GM19035 (cell line): ENCODE results near the gene DPP10.

Source experiments
- ATAC-seq: cut with Tn5 transposase; IDR thresholded peaks from one replicate; pipeline ENCODE4 v1.9.1; 2021; ENCODE audit not compliant: unreplicated experiment

DPP10 gene

GRCh38 chr2:115634578-115634977 lies 1192.1 kb downstream of the DPP10 start:
- ATAC-seq, result no peak

DNA sequence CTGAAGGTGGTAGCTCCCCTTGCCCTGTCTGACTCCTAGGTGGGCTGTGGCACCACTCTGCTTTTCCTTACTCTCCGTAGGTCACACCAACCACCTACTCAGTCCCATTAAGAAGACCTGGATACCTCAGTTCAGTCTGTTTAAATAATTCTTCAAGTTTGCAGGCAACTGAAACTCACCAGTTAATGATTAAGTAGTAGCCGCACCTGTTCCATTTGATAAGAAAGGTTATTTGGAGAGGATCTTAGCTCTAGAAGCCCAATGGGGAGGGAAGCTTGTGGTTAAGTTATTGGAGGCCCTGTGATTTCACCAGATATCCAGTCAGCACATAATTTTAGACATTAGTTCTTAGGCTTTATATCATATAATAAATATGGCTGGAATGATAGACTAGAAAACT lies 1193.0 kb downstream of the DPP10 start:
- no peak for ATAC-seq

DNA sequence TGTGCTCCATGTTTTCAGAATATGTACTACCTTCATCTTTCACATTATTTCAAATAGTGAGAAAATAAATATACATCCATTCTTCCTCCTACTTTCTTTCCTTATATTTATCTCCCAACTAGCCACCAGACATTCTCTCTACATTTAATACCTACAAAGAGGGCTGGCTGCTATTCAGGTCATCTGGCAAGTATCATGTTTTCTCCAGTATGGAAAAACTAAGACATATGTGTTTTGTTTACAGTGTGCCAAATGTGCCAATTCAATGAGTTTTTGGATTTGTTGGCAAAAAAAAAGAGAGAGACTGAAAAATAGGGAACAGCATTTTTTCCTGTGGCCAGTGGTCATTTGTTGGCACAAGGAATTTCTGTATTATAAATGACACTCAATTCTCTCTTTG lies 1207.3 kb downstream of the DPP10 start:
- no peak for ATAC-seq

DNA sequence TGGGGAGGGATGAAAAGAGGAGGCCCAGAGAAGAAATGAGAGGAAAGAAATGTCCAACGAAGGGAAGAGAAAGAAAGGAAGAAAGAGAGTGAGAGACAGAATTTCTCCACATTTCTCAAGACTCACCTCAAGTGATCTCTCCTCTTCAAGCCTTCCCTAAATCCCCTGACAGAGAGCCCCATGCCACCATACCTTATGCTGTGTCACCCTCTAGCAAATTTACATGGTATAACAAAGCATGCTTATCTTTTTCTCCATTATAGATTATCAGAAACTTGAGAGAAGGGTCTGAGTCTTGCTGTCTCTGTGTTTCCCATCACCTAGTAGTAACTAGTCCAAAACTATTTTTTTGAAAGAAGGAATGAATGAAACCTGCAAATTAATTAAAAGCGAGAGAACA lies 1208.4 kb downstream of the DPP10 start:
- no peak for ATAC-seq

DNA sequence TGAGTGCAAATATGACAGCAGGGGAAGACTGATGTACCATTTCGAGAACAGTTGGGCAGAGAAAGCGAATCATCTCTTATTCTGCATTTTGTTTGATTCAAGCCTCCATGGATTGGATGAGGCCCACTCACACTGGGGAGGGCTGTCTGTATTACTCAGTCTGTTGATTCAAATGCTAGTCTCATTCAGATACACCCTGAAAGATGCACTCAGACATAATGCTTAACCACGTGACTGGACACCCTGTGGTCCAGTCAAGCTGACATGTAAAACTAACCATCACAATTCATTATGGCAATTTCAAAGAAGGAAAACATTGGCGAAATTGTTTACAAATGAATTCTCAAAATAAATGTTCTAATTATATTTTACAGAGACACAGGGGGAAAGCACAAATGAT lies 1210.2 kb downstream of the DPP10 start:
- ATAC-seq, result no peak

DNA sequence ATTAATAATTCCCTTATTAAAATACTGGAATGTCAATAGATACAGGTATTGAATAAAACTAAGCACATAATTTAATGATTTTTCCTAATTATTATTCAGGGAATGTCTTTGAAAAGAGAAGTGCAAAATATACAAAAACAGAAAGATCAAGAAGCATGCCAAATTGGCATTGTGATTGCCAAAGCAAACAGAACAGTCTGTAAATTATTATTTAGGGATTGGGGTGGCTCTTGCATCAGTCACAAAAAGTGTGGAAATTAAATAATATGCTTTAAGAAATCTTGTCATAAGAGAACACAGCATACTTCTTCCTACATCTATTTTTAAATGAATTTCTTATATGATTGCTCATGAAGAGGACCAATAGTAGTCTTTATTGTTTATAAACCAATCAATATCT lies 1211.9 kb downstream of the DPP10 start:
- no peak for ATAC-seq

DNA sequence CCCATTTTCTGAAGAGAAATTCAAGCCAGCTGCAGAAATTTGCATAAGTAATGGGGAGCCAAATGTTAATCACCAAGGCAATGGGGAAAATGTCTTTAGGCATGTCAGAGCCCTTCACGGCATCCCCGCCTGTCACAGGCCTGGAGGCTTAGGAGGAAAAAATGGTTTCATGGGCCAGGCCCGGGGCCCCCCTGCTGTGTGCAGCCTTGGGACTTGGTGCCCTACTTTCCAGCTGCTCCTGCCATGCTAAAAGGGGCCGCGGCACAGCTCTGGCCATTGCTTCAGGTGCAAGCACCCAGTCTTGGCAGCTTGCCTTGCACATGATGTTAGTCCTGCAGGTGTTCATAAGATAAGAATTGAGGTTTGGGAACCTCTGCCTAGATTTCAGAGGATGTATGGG lies 1235.7 kb downstream of the DPP10 start:
- ATAC-seq, result no peak

DNA sequence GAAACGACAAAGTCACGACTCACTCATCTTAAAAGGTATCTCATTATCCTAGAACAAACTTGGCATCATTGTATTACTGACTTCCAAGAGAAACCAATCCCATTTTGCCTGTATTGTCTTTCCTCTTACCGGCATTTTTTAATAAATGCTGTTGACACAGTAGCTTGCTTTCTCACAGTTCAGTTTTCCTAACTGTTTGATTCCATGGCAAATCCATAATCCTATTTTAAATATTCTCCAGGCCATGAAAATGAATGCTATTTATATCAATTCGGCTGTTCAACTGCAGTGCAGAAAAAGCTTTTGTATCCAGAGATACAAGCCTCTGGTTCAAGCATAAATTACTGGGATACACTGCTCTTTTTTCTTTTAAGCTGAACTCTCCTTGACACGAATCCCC lies 1241.9 kb downstream of the DPP10 start:
- no peak for ATAC-seq

- no peak for ATAC-seq
Observed at GRCh38 chr2:115691409-115691808, 1249.0 kb downstream of the DPP10 start.

DNA sequence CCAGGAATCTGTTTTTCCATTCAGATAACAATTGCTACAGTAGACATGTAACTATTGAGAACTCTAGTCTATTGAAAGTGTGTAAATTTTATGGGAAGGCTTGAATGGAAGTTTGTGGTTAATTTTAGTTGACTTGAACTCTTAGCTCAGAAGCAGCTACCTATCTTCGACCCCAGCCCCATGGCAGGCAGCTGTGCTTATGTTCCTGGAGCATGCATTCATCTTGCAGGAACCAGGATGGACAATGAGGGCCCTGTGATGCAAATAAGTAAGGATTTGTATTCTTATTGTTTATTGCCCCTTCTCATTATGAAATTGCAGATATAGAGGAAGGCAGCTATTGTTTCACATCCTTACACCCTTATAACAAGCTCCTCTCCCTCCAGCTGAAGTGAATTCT lies 1252.2 kb downstream of the DPP10 start:
- no peak for ATAC-seq

DNA sequence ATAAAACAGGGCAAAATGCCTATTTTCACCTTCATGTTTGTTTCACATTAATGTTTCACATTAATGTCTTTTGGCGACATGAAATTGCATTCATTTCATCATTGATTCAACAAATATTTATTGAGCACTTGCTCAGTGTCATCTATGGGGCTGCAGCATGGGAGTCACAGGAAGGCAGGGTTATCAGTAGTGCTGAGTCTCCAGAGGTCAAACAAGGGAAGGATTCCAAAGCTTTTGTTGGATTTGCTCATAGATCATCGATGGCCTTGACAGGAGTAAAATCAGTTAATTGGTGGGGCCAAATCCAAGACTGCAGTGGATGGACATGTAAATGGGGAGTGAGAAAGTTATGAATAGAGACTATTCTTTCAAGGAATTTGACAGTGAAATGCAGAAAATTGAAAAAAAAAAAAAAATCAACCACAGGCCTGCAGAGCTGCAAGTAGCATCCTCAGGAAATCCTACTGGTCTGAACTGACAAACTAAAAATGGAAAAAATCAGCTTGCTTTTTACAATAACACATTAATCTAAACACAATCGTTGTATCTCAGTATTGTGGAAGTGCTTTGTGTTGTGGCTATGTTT lies 1290.8 kb downstream of the DPP10 start:
- no peak for ATAC-seq

GRCh38 chr2:115738111-115738510 lies 1295.7 kb downstream of the DPP10 start:
- ATAC-seq, result no peak

DNA sequence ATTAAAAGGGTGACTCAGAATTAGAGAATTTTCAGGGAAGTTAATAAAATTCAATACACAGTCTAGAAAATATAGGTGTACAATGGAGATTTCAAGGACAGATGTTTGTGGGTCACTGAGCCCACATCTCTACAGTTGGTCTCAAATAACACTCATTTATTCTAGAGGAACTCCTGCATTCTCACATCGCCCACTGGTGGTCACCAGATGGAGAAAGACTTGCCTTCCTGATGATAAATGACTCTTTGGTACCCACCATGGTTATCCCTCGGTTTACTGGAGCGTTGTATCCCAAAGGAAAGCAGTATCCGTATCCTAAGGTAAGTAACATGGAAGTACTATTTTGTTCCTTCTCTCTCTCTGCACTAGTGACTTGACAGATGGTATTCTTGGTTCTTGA lies 1297.1 kb downstream of the DPP10 start:
- ATAC-seq, result no peak

DNA sequence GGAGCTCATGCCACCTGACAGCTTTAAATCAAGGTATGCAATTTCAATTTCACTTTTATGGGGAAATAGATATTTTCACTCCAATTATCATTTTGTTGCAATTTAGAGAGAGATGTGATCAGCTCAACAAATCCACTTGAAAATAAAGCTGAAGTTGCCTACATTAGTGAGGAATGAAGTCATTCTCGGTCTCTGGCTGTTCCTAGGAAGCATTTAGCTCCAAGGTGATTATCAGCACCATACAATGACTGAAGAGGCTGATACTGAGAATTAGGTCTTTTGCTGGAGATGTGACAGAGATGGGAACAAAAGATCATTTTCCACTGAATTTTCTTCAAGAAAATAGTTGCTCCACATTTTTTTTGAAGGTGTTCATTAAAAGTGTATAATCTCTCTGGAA lies 1303.7 kb downstream of the DPP10 start:
- ATAC-seq, result no peak

GRCh38 chr2:115757286-115757685 lies 1314.8 kb downstream of the DPP10 start:
- ATAC-seq, result no peak

- ATAC-seq, result no peak
Observed at GRCh38 chr2:115763601-115764000, 1321.2 kb downstream of the DPP10 start.

- no peak for ATAC-seq
Observed at GRCh38 chr2:115771516-115771915, 1329.1 kb downstream of the DPP10 start.

GRCh38 chr2:115774361-115774760 lies 1331.9 kb downstream of the DPP10 start:
- no peak for ATAC-seq

DNA sequence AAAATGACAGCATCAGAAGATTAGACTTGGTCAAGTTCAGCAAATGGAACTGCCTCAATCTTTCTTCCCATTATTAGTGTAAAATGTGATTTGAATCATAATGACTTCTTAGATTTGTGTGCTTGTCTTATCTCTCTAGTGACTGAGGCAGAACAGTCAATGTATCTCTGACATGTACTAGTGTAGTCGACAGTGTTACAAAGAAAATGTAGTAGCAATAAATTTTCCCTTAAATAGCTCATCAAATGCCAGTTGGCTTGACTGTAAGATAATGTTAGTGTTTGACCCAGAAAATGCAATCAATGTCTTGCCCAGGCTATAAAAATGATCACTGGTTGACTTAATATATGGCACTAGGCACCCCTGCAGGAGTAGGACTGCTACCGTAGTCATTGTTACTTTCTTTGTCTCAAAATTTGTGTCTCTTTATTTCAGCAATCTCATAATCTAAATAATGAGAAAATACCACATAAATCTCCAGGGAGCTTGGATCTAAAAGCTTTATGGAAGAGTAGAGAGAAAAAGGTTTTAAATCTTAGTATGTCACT lies 1336.7 kb downstream of the DPP10 start:
- ATAC-seq, result no peak

- no peak for ATAC-seq
Observed at GRCh38 chr2:115782286-115782685, 1339.8 kb downstream of the DPP10 start.

GRCh38 chr2:115796078-115796477 lies 1353.6 kb downstream of the DPP10 start:
- ATAC-seq, result no peak

DNA sequence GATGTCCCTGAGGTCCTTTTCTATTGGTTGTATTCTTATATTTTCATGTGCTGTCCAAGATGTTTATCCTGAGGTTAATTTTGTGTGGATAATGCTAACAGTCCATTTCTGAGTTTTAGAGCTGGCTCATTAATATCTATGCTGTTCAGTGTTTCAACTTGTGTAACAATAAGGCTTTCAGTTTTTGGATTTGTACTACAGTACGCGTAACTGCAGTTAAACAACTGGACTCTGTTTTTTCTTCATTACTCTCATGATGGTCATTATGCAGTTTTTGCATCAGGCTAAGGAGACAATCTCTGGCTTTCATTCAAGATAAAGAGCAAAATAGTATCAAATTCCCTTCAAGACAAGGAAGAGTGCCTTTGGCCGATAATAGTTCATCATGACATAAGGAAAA lies 1364.8 kb downstream of the DPP10 start:
- no peak for ATAC-seq

DNA sequence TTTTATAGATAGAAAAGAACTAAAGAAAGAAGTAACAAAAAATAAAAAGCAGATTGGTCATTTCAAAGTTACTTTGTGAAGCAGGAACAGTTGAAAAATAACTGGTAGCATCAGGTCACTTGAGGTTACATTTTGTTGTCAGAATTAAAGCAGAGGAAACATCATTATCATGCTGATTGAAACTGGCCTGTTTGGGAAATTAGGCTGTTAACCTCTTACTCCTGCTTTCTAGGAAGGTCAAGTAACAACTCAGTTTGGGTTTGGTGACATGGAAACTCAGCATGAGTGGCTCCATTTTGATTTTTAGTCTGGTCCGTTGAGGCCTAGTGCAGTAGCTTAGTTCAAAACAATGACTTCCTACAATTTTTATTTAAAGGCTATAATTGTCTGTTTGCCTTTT lies 1383.5 kb downstream of the DPP10 start:
- no peak for ATAC-seq
